ENCODE data around the gene OSBPL2. TPM values are rescaled to one million over a fixed set of nuclear protein-coding genes. Genes with fewer than 3 reads are reported as not detected.

OSBPL2 gene
- total RNA-seq, 2 donors from 2014 or later: 46.7 to 50.3 TPM

GRCh38 chr20:62243106-62243505 lies 4.8 kb downstream of the OSBPL2 start:
- no peaks in the 10 kb centered on the region for H3K27me3 Mint-ChIP-seq (ENCODE audit: insufficient read depth)
- 90 to 93% methylated on average over 11 to 22 of the region's 22 CpGs for WGBS, 2 experiments (ENCODE audit: insufficient coverage in 1 of 2, insufficient read length in 1 of 2)
- TF ChIP-seq CTCF (conservative IDR thresholded peaks at IDR 0.05): no peak

GRCh38 chr20:62243906-62244515 lies 5.7 kb downstream of the OSBPL2 start:
- Histone ChIP-seq H3K27me3 (ENCODE audit: control insufficient read depth, insufficient read depth, low read length, poor library complexity, severe bottlenecking) (no peaks in the 10 kb centered on the region), H3K27ac (ENCODE audit: low read depth, low read length) (no peak overlapping the region), H3K36me3 (ENCODE audit: control insufficient read depth, insufficient read depth, low read length) (peaks cover 4% of the 10 kb centered on the region), H3K9ac (ENCODE audit: extremely low read depth, low read length, poor library complexity, severe bottlenecking) (no peak overlapping the region), H3K4me3 (ENCODE audit: low read length) (no peak overlapping the region), H3K4me1 (ENCODE audit: control insufficient read depth, insufficient read depth, low read length) (no peaks in the 10 kb centered on the region), H3K9me3 (ENCODE audit: control insufficient read depth, low read length) (no peaks in the 10 kb centered on the region)
- Mint-ChIP-seq H3K9me3 (no peaks in the 10 kb centered on the region), H3K4me1 (peaks cover 11% of the 10 kb centered on the region), H3K36me3 (ENCODE audit: low read depth) (peaks cover 32% of the 10 kb centered on the region), H3K27ac (no peak overlapping the region), H3K27me3 (ENCODE audit: insufficient read depth) (no peaks in the 10 kb centered on the region), H3K4me3 (no peak overlapping the region)
- WGBS, 2 experiments (ENCODE audit: insufficient coverage in 1 of 2, insufficient read length in 1 of 2): 93 to 98% methylated on average over 16 to 21 of the region's 21 CpGs
- no peak for DNase-seq
- TF ChIP-seq CTCF (conservative IDR thresholded peaks at IDR 0.05): no peak

More at GRCh38 chr20:62243106-62243505, 4.8 kb downstream of the OSBPL2 start:
- Mint-ChIP-seq H3K4me1 (peaks cover 11% of the 10 kb centered on the region), H3K27ac (peak overlapping the region; percentile 20), H3K9me3 (no peaks in the 10 kb centered on the region), H3K36me3 (ENCODE audit: low read depth) (peaks cover 32% of the 10 kb centered on the region), H3K4me3 (no peak overlapping the region)
- peaks cover 4% of the 10 kb centered on the region for H3K36me3 ChIP-seq (ENCODE audit: control insufficient read depth, insufficient read depth, low read length)
- DNase-seq: no peak
- H3K27me3 ChIP-seq (ENCODE audit: control insufficient read depth, insufficient read depth, low read length, poor library complexity, severe bottlenecking): no peaks in the 10 kb centered on the region
- H3K9me3 ChIP-seq (ENCODE audit: control insufficient read depth, low read length): no peaks in the 10 kb centered on the region
- no peak overlapping the region for H3K9ac ChIP-seq (ENCODE audit: extremely low read depth, low read length, poor library complexity, severe bottlenecking)
- no peak overlapping the region for H3K27ac ChIP-seq (ENCODE audit: low read depth, low read length)
- no peak overlapping the region for H3K4me3 ChIP-seq (ENCODE audit: low read length)
- H3K4me1 ChIP-seq (ENCODE audit: control insufficient read depth, insufficient read depth, low read length): no peaks in the 10 kb centered on the region

- no peak overlapping the region for H3K27ac ChIP-seq (ENCODE audit: low read depth, low read length)
- no peak overlapping the region for H3K4me3 Mint-ChIP-seq
- no peaks in the 10 kb centered on the region for H3K9me3 ChIP-seq (ENCODE audit: control insufficient read depth, low read length)
- peaks cover 4% of the 10 kb centered on the region for H3K36me3 ChIP-seq (ENCODE audit: control insufficient read depth, insufficient read depth, low read length)
- peaks cover 32% of the 10 kb centered on the region for H3K36me3 Mint-ChIP-seq (ENCODE audit: low read depth)
- H3K4me1 ChIP-seq (ENCODE audit: control insufficient read depth, insufficient read depth, low read length): no peaks in the 10 kb centered on the region
- H3K9ac ChIP-seq (ENCODE audit: extremely low read depth, low read length, poor library complexity, severe bottlenecking): no peak overlapping the region
- H3K27me3 Mint-ChIP-seq (ENCODE audit: insufficient read depth): no peaks in the 10 kb centered on the region
- H3K4me3 ChIP-seq (ENCODE audit: low read length): no peak overlapping the region
- no peak for TF ChIP-seq CTCF (conservative IDR thresholded peaks at IDR 0.05)
- no peak for DNase-seq
- H3K4me1 Mint-ChIP-seq: peaks cover 4% of the 10 kb centered on the region
- WGBS, 2 experiments (ENCODE audit: insufficient coverage in 1 of 2, insufficient read length in 1 of 2): 97 to 98% methylated on average over 14 to 17 of the region's 17 CpGs
- no peaks in the 10 kb centered on the region for H3K27me3 ChIP-seq (ENCODE audit: control insufficient read depth, insufficient read depth, low read length, poor library complexity, severe bottlenecking)
- H3K27ac Mint-ChIP-seq: no peak overlapping the region
- H3K9me3 Mint-ChIP-seq: no peaks in the 10 kb centered on the region
Observed at GRCh38 chr20:62244644-62245108, 6.4 kb downstream of the OSBPL2 start.
